SK-N-SH treated with all-trans-retinoic acid at 6 μM for 48 hours (cell line): ENCODE measurements around the gene ADPRHL1.

ENCODE experiments used
- ARNTL ChIP-seq: fragments of 450-650 bp; formaldehyde crosslinking; IDR thresholded peaks from 2 replicates; pipeline ENCODE4 v1.5.0; 2020; ENCODE audit warnings: low read depth, mild to moderate bottlenecking, moderate library complexity, borderline replicate concordance
- BACH2 ChIP-seq: fragments of 250-450 bp; sonication (Bioruptor Pico); IDR thresholded peaks from 2 replicates; pipeline ENCODE4 v1.9.0; 2021; ENCODE audit warnings: mild to moderate bottlenecking, borderline replicate concordance
- ISL1 ChIP-seq: fragments of 250-450 bp; sonication (Bioruptor Pico); IDR thresholded peaks from 2 replicates; pipeline ENCODE4 v2.1.2; 2022; ENCODE audit warnings: mild to moderate bottlenecking, moderate library complexity
- PPARA ChIP-seq: fragments of 250-450 bp; sonication (Bioruptor Pico); IDR thresholded peaks from 2 replicates; pipeline ENCODE4 v1.5.0; 2020; ENCODE audit warnings: mild to moderate bottlenecking, borderline replicate concordance
- TCF4 ChIP-seq: fragments of 250-450 bp; sonication (Bioruptor Pico); IDR thresholded peaks from 2 replicates; pipeline ENCODE4 v1.8.0; 2021; ENCODE audit warnings: mild to moderate bottlenecking, moderate library complexity, borderline replicate concordance
- TOX ChIP-seq: fragments of 250-450 bp; sonication (Bioruptor Pico); IDR thresholded peaks from 2 replicates; pipeline ENCODE4 v1.8.0; 2021; ENCODE audit warnings: mild to moderate bottlenecking, moderate library complexity, borderline replicate concordance
- ZC3H10 ChIP-seq: fragments of 250-450 bp; sonication (Bioruptor Pico); IDR thresholded peaks from 2 replicates; pipeline ENCODE4 v1.5.1; 2021; ENCODE audit warnings: mild to moderate bottlenecking, moderate library complexity
- ZFP3 ChIP-seq: fragments of 250-450 bp; sonication (Bioruptor Pico); IDR thresholded peaks from 2 replicates; pipeline ENCODE4 v1.5.0; 2020; ENCODE audit warnings: mild to moderate bottlenecking, moderate library complexity
- ZFP30 ChIP-seq: fragments of 450-650 bp; formaldehyde crosslinking; IDR thresholded peaks from 2 replicates; pipeline ENCODE4 v1.5.0; 2022; ENCODE audit warnings: mild to moderate bottlenecking, moderate library complexity
- ZNF70 ChIP-seq: fragments of 450-650 bp; formaldehyde crosslinking; IDR thresholded peaks from 2 replicates; pipeline ENCODE4 v1.5.0; 2020; ENCODE audit warnings: mild to moderate bottlenecking, moderate library complexity
- TF ChIP-seq, protein P1 (sequence below): fragments of 250-450 bp; sonication (Bioruptor Pico); IDR thresholded peaks from 2 replicates; pipeline ENCODE4 v1.5.1; 2020; ENCODE audit warnings: low read depth, mild to moderate bottlenecking, moderate library complexity
- TF ChIP-seq, protein P2 (sequence below): fragments of 250-450 bp; sonication (Bioruptor Pico); IDR thresholded peaks from 2 replicates; pipeline ENCODE4 v1.8.0; 2020; ENCODE audit warnings: mild to moderate bottlenecking, moderate library complexity, borderline replicate concordance
- TF ChIP-seq, protein P3 (sequence below): fragments of 250-450 bp; sonication (Bioruptor Pico); IDR thresholded peaks from 2 replicates; pipeline ENCODE4 v1.5.1; 2021; ENCODE audit warnings: mild to moderate bottlenecking, moderate library complexity

DNA sequence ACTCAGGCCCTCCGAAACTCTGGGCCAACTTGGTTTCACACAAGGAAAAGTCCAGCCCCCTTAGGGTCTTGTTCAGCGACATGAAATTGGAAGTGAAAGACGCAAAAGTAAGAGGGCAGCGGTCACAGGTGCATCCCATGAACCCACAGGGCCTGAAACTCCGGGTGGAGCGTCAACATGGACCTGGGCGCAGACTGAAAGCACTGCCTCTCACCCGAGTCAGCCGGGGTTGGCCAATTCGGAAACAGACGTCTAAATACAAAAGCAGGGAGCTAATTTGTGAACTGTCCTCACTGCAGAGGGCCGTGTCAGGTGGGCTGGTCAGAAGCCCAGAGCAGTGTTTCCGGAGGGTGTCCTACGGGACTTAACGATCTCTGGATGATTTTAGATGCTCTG is 26.7 kb downstream of the ADPRHL1 start:
- no peak for TF ChIP-seq ARNTL (CRISPR knock-in tag)
- TF ChIP-seq, protein P1, sequence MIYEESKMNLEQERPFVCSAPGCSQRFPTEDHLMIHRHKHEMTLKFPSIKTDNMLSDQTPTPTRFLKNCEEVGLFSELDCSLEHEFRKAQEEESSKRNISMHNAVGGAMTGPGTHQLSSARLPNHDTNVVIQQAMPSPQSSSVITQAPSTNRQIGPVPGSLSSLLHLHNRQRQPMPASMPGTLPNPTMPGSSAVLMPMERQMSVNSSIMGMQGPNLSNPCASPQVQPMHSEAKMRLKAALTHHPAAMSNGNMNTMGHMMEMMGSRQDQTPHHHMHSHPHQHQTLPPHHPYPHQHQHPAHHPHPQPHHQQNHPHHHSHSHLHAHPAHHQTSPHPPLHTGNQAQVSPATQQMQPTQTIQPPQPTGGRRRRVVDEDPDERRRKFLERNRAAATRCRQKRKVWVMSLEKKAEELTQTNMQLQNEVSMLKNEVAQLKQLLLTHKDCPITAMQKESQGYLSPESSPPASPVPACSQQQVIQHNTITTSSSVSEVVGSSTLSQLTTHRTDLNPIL (CRISPR knock-in tag), result no peak
- no peak for TF ChIP-seq ZFP3 (CRISPR knock-in tag)
- TF ChIP-seq BACH2, result no peak
- TF ChIP-seq, protein P2, sequence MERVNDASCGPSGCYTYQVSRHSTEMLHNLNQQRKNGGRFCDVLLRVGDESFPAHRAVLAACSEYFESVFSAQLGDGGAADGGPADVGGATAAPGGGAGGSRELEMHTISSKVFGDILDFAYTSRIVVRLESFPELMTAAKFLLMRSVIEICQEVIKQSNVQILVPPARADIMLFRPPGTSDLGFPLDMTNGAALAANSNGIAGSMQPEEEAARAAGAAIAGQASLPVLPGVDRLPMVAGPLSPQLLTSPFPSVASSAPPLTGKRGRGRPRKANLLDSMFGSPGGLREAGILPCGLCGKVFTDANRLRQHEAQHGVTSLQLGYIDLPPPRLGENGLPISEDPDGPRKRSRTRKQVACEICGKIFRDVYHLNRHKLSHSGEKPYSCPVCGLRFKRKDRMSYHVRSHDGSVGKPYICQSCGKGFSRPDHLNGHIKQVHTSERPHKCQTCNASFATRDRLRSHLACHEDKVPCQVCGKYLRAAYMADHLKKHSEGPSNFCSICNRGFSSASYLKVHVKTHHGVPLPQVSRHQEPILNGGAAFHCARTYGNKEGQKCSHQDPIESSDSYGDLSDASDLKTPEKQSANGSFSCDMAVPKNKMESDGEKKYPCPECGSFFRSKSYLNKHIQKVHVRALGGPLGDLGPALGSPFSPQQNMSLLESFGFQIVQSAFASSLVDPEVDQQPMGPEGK (CRISPR knock-in tag), result no peak
- no peak for TF ChIP-seq ZC3H10 (CRISPR knock-in tag)
- TF ChIP-seq ZNF70 (CRISPR knock-in tag), result no peak
- TF ChIP-seq TOX (CRISPR knock-in tag), result no peak
- TF ChIP-seq PPARA (CRISPR knock-in tag), result no peak
- TF ChIP-seq ISL1 (CRISPR knock-in tag), result no peak
- no peak for TF ChIP-seq TCF4 (CRISPR knock-in tag)
- no peak for TF ChIP-seq ZFP30 (CRISPR knock-in tag)
- TF ChIP-seq, protein P3, sequence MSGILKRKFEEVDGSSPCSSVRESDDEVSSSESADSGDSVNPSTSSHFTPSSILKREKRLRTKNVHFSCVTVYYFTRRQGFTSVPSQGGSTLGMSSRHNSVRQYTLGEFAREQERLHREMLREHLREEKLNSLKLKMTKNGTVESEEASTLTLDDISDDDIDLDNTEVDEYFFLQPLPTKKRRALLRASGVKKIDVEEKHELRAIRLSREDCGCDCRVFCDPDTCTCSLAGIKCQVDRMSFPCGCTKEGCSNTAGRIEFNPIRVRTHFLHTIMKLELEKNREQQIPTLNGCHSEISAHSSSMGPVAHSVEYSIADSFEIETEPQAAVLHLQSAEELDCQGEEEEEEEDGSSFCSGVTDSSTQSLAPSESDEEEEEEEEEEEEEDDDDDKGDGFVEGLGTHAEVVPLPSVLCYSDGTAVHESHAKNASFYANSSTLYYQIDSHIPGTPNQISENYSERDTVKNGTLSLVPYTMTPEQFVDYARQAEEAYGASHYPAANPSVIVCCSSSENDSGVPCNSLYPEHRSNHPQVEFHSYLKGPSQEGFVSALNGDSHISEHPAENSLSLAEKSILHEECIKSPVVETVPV (CRISPR knock-in tag), result no peak
